ENCODE measurements around the gene C9orf85.

DNA sequence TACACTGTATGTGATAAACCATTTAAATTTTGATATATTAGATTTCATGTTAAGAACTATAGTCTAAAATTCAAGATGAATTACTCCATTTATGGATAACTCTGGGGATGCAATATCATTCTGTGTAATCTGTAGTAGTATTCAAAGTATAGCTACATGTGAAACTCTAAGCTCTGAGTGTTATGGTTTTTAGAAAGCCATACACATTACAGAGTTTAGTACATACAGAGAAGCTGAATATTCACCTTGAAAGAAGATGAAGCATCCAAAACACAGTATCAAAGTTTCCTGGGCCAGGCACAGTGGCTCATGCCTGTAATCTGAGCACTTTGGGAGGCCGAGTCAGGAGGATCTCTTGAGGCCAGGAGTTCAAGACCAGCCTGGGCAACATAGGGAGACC lies 25.4 kb upstream of the C9orf85 start:
- TF ChIP-seq YY1 (IDR thresholded peaks at IDR 0.05; ENCODE audit: low read depth, low read length) = no peak
- no peak for TF ChIP-seq EZH2 (IDR thresholded peaks at IDR 0.05; ENCODE audit: low read depth, low read length, severe bottlenecking)
